K562 (cell line): ENCODE results near the gene METTL25B. TPM values are rescaled to one million over a fixed set of nuclear protein-coding genes. Genes with fewer than 3 reads are reported as not detected.

Experiments
- CXXC5 ChIP-seq: fragments of 250-450 bp; sonication (Bioruptor Pico); IDR thresholded peaks from 2 replicates; pipeline ENCODE4 v1.8.0; 2022; ENCODE audit warnings: inconsistent platforms, mild to moderate bottlenecking, moderate library complexity
- DACH1 ChIP-seq: fragments of 450-650 bp; IDR thresholded peaks from 2 replicates; pipeline ENCODE4 v1.6.1; 2018; ENCODE audit not compliant: partially characterized antibody
- DNMT1 ChIP-seq: fragments of 450-650 bp; IDR thresholded peaks from 2 replicates; pipeline ENCODE4 v1.6.1; 2016; ENCODE audit warnings: antibody characterized with exemption, mild to moderate bottlenecking
- KLF16 ChIP-seq: IDR thresholded peaks from 2 replicates; pipeline ENCODE4 v1.6.1; 2016; ENCODE audit warnings: antibody characterized with exemption
- NR3C1 ChIP-seq: sonication (generic); formaldehyde crosslinking; IDR thresholded peaks from 2 replicates; pipeline ENCODE4 v1.8.1; 2022; ENCODE audit warnings: missing genetic modification reagents
- RAD21 ChIP-seq, 2 experiments: fragments of 250-450 bp in 1 of 2; fragments of 450-650 bp in 1 of 2; sonication (Bioruptor Pico) in 1 of 2; formaldehyde crosslinking in 1 of 2; IDR thresholded peaks in 1 of 2; conservative IDR thresholded peaks in 1 of 2; 2 replicates each; pipeline versions ENCODE4 v1.4.0 to v1.8.0; 2020 to 2022; ENCODE audit warnings: mild to moderate bottlenecking in 2 of 2, moderate library complexity in 1 of 2
- SAFB ChIP-seq: fragments of 200-400 bp; formaldehyde crosslinking; IDR thresholded peaks from 2 replicates; pipeline ENCODE4 v1.6.1; 2017; ENCODE audit warnings: low read depth, low read length, borderline replicate concordance
- SLC30A9 ChIP-seq: fragments of 250-450 bp; sonication (Bioruptor Pico); IDR thresholded peaks from 2 replicates; pipeline ENCODE4 v1.8.0; 2022; ENCODE audit warnings: mild to moderate bottlenecking, moderate library complexity
- TAF1 ChIP-seq: IDR thresholded peaks from 2 replicates; pipeline ENCODE4 v1.6.1; 2011; ENCODE audit warnings: mild to moderate bottlenecking, low read length, moderate library complexity; ENCODE audit not compliant: insufficient read depth, control insufficient read depth, severe bottlenecking; ENCODE audit errors: extremely low read depth
- THRAP3 ChIP-seq: fragments of 450-650 bp; IDR thresholded peaks from 2 replicates; pipeline ENCODE4 v1.6.1; 2016; ENCODE audit warnings: mild to moderate bottlenecking, inconsistent platforms, borderline replicate concordance
- WHSC1 ChIP-seq: IDR thresholded peaks from one replicate; pipeline ENCODE4 v1.6.1; 2012; ENCODE audit warnings: low read length, control low read depth, inconsistent platforms
- YY1 ChIP-seq, 3 experiments: IDR thresholded peaks; 2 replicates each; pipeline ENCODE4 v1.6.1; 2011; ENCODE audit warnings: low read length in 2 of 3, mild to moderate bottlenecking in 2 of 3, moderate library complexity in 2 of 3, borderline replicate concordance in 1 of 3, control low read depth in 1 of 3, low read depth in 1 of 3; ENCODE audit not compliant: insufficient read depth in 3 of 3, insufficient replicate concordance in 2 of 3, control insufficient read depth in 1 of 3, insufficient read length in 1 of 3; ENCODE audit errors: extremely low read depth in 1 of 3
- ZNF282 ChIP-seq: sonication (generic); formaldehyde crosslinking; IDR thresholded peaks from 2 replicates; pipeline ENCODE4 v1.8.1; 2023; ENCODE audit warnings: missing genetic modification reagents
- ZNF354B ChIP-seq: fragments of 250-450 bp; sonication (Bioruptor Pico); IDR thresholded peaks from 2 replicates; pipeline ENCODE4 v1.4.0; 2020
- ZNF764 ChIP-seq: fragments of 250-450 bp; sonication (Bioruptor Pico); IDR thresholded peaks from 2 replicates; pipeline ENCODE4 v1.4.0; 2020; ENCODE audit warnings: low read depth, mild to moderate bottlenecking, moderate library complexity
- polyA plus RNA-seq, 8 experiments: library from polyadenylated mRNA; depleted of rRNA in 4 of 8; stranded (reverse) in 5 of 8; unstranded in 3 of 8; fragments of >200 nt; fragmentation: Nextera tagmentation in 2 of 8; fragmentation: Illumina TruSeq in 1 of 8; extraction: Ambion mirVana in 2 of 8; extraction: Trizol in 1 of 8; gene quantifications; 2 replicates each; pipeline versions ENCODE4 v1.2.1 to v1.2.3, GENCODE V29; 2011 to 2014; ENCODE audit warnings: inconsistent platforms in 1 of 8, missing spikeins in 1 of 8
- total RNA-seq, 7 experiments: library from RNA; depleted of rRNA in 6 of 7; stranded (reverse); fragments of >200 nt in 6 of 7; fragmentation: Illumina TruSeq in 2 of 7; extraction: Trizol in 2 of 7; gene quantifications; 2 replicates each; pipeline versions ENCODE4 v1.2.1 to v1.2.3, GENCODE V29; 2011 to 2021; ENCODE audit warnings: low replicate concordance in 1 of 7
- TF ChIP-seq, protein P1 (sequence below): sonication (generic); formaldehyde crosslinking; IDR thresholded peaks from 2 replicates; pipeline ENCODE4 v1.4.0; 2020; ENCODE audit warnings: mild to moderate bottlenecking, missing genetic modification reagents
- TF ChIP-seq, protein P2 (sequence below): fragments of 250-450 bp; sonication (Bioruptor Pico); IDR thresholded peaks from 2 replicates; pipeline ENCODE4 v1.8.0; 2022; ENCODE audit warnings: inconsistent platforms, mild to moderate bottlenecking, moderate library complexity, borderline replicate concordance
- TF ChIP-seq, protein P3 (sequence below), 2 experiments: fragments of 250-450 bp in 1 of 2; fragments of 450-650 bp in 1 of 2; sonication (Bioruptor Pico) in 1 of 2; IDR thresholded peaks; 2 replicates each; pipeline versions ENCODE4 v1.6.1 to v1.8.0; 2016 to 2021; ENCODE audit warnings: mild to moderate bottlenecking in 2 of 2, moderate library complexity in 2 of 2, missing compliant biosample characterization in 1 of 2, missing genetic modification characterization in 1 of 2
- TF ChIP-seq, protein P4 (sequence below): fragments of 450-650 bp; IDR thresholded peaks from 2 replicates; pipeline ENCODE4 v1.6.1; 2017; ENCODE audit warnings: antibody characterized with exemption
- TF ChIP-seq, protein P5 (sequence below): fragments of 450-650 bp; IDR thresholded peaks from 2 replicates; pipeline ENCODE4 v1.6.1; 2016; ENCODE audit warnings: low read depth, mild to moderate bottlenecking, moderate library complexity

METTL25B gene
- total and polyA plus RNA-seq, 9 of the 15 experiments (the other 6 are each of a cell fraction or from before 2014, with no cell fraction given): 7.7 to 48.3 (median 33.1) TPM

DNA sequence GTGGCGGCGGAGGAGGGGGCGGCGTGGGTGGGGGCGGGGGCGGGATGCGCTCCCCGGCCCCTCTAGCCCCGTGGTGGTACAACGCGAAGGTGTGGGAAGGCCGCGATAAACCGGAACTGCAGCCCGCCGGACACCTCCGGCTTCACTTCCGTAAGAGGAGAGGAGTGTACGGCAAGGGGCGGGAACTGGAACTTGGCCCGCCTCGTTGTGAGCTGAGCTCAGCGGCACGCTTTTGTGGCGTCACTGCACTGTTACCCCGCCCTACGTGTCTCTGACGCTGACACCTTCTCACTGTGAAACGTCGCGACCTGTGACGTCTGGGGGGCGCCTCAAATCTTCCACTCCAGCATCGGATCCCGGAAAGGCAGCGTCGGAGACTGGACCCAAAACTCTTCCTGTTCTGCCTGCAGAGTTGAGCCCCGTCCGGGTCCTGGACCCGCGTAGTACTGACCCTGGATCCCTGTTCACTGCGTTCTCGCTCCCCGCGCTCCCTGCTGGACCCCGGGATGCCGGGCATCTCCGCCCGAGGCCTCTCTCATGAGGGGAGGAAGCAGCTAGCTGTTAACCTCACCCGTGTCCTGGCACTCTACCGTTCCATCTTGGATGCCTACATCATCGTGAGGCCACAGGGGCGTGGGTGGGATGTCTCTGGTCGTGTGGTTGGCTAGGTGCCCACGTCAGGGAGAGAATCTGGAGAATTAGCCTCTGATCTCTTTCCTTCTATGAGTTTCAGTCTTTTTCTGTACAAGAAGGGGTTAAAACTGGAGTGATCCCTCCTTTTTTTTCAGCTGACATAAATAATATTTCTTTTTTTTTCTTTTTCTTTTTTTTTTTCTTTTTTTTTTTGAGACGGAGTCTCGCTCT, 562 bp downstream of the METTL25B start, which contains the start of gene ISG20L2 (continued):
- TF ChIP-seq KLF16 (no peak), DACH1 (no peak), TAF1 (peak; percentile 53), THRAP3 (no peak), NR3C1 (no peak), RAD21 (CRISPR knock-in tag; conservative IDR thresholded peaks at IDR 0.05 in 1 of 2, IDR thresholded peaks at IDR 0.05 in 1 of 2) (no peak), DNMT1 (0 out of 2 replicates have a peak, but pooled peaks have one; percentile 62), SLC30A9 (CRISPR knock-in tag) (no peak), YY1 (IDR thresholded peaks at IDR 0.05; ENCODE audit: borderline replicate concordance in 1 of 3, control insufficient read depth in 1 of 3, extremely low read depth in 1 of 3, insufficient read depth in 3 of 3, insufficient read length in 1 of 3, insufficient replicate concordance in 2 of 3, low read depth in 1 of 3, low read length in 2 of 3) (peak in 1 of 3 experiments; percentile 12), CXXC5 (CRISPR knock-in tag) (peak; percentile 90), ZNF282 (CRISPR knock-in tag) (no peak), ZNF764 (no peak), ZNF354B (CRISPR knock-in tag) (no peak), WHSC1 (no peak), SAFB (no peak)
- TF ChIP-seq, protein P1, sequence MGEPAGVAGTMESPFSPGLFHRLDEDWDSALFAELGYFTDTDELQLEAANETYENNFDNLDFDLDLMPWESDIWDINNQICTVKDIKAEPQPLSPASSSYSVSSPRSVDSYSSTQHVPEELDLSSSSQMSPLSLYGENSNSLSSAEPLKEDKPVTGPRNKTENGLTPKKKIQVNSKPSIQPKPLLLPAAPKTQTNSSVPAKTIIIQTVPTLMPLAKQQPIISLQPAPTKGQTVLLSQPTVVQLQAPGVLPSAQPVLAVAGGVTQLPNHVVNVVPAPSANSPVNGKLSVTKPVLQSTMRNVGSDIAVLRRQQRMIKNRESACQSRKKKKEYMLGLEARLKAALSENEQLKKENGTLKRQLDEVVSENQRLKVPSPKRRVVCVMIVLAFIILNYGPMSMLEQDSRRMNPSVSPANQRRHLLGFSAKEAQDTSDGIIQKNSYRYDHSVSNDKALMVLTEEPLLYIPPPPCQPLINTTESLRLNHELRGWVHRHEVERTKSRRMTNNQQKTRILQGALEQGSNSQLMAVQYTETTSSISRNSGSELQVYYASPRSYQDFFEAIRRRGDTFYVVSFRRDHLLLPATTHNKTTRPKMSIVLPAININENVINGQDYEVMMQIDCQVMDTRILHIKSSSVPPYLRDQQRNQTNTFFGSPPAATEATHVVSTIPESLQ: no peak
- TF ChIP-seq, protein P2, sequence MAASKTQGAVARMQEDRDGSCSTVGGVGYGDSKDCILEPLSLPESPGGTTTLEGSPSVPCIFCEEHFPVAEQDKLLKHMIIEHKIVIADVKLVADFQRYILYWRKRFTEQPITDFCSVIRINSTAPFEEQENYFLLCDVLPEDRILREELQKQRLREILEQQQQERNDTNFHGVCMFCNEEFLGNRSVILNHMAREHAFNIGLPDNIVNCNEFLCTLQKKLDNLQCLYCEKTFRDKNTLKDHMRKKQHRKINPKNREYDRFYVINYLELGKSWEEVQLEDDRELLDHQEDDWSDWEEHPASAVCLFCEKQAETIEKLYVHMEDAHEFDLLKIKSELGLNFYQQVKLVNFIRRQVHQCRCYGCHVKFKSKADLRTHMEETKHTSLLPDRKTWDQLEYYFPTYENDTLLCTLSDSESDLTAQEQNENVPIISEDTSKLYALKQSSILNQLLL (CRISPR knock-in tag): no peak
- TF ChIP-seq, protein P3, sequence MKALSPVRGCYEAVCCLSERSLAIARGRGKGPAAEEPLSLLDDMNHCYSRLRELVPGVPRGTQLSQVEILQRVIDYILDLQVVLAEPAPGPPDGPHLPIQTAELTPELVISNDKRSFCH (CRISPR knock-in tag; IDR thresholded peaks at IDR 0.05): no peak
- TF ChIP-seq, protein P3 (tag; IDR thresholded peaks at IDR 0.05): 0 out of 2 replicates have a peak, but pooled peaks have one; percentile 19
- TF ChIP-seq, protein P4, sequence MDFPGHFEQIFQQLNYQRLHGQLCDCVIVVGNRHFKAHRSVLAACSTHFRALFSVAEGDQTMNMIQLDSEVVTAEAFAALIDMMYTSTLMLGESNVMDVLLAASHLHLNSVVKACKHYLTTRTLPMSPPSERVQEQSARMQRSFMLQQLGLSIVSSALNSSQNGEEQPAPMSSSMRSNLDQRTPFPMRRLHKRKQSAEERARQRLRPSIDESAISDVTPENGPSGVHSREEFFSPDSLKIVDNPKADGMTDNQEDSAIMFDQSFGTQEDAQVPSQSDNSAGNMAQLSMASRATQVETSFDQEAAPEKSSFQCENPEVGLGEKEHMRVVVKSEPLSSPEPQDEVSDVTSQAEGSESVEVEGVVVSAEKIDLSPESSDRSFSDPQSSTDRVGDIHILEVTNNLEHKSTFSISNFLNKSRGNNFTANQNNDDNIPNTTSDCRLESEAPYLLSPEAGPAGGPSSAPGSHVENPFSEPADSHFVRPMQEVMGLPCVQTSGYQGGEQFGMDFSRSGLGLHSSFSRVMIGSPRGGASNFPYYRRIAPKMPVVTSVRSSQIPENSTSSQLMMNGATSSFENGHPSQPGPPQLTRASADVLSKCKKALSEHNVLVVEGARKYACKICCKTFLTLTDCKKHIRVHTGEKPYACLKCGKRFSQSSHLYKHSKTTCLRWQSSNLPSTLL: no peak
- TF ChIP-seq, protein P5, sequence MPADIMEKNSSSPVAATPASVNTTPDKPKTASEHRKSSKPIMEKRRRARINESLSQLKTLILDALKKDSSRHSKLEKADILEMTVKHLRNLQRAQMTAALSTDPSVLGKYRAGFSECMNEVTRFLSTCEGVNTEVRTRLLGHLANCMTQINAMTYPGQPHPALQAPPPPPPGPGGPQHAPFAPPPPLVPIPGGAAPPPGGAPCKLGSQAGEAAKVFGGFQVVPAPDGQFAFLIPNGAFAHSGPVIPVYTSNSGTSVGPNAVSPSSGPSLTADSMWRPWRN: no peak
